ENCODE results near the gene MTX2. TPM values are rescaled to one million over a fixed set of nuclear protein-coding genes. Genes with fewer than 3 reads are reported as not detected.
"Not testable (repeated sequence)": the region's sequence is repeated elsewhere in the genome, so short reads cannot be mapped to it uniquely, and the experiment has no call there.

The MTX2 gene
- total RNA-seq, 1 donor from 2014 or later, result 19.5 TPM

DNA sequence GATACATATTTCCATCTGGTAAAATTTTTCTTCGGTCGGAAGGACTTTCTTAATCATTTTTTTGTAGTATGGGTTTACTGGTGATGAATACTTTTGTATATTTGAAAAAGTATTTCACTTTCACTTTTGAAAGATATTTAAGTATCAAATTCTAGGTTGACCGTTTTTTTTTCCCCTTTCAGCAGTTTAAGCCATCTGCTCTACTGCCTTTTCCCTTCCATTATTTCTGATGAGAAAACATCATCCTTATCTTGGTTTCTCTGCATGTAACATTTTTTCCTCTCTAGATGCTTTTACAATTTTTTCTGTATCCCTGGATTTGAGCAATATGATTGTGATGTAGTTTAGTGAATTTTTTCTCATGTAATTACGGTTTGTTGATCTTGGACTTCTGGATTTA is 87.0 kb downstream of the MTX2 start:
- Mint-ChIP-seq H3K36me3 (ENCODE audit: low read depth, unreplicated experiment) (no peaks in the 10 kb centered on the region), H3K27me3 (ENCODE audit: unreplicated experiment) (no peaks in the 10 kb centered on the region), H3K4me3 (ENCODE audit: unreplicated experiment) (no peak overlapping the region), H3K9me3 (ENCODE audit: unreplicated experiment) (no peaks in the 10 kb centered on the region), H3K4me1 (ENCODE audit: unreplicated experiment) (no peaks in the 10 kb centered on the region), H3K27ac (ENCODE audit: unreplicated experiment) (no peak overlapping the region)
- DNase-seq (ENCODE audit: low spot score), result no peak
- TF ChIP-seq, protein P1, sequence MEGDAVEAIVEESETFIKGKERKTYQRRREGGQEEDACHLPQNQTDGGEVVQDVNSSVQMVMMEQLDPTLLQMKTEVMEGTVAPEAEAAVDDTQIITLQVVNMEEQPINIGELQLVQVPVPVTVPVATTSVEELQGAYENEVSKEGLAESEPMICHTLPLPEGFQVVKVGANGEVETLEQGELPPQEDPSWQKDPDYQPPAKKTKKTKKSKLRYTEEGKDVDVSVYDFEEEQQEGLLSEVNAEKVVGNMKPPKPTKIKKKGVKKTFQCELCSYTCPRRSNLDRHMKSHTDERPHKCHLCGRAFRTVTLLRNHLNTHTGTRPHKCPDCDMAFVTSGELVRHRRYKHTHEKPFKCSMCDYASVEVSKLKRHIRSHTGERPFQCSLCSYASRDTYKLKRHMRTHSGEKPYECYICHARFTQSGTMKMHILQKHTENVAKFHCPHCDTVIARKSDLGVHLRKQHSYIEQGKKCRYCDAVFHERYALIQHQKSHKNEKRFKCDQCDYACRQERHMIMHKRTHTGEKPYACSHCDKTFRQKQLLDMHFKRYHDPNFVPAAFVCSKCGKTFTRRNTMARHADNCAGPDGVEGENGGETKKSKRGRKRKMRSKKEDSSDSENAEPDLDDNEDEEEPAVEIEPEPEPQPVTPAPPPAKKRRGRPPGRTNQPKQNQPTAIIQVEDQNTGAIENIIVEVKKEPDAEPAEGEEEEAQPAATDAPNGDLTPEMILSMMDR (IDR thresholded peaks at IDR 0.05; ENCODE audit: unreplicated experiment), result no peak

- DNase-seq (ENCODE audit: low spot score), result no peak
- Mint-ChIP-seq H3K9me3 (ENCODE audit: unreplicated experiment) (no peaks in the 10 kb centered on the region), H3K27ac (ENCODE audit: unreplicated experiment) (no peak overlapping the region), H3K4me3 (ENCODE audit: unreplicated experiment) (no peak overlapping the region), H3K36me3 (ENCODE audit: low read depth, unreplicated experiment) (no peaks in the 10 kb centered on the region), H3K4me1 (ENCODE audit: unreplicated experiment) (no peaks in the 10 kb centered on the region), H3K27me3 (ENCODE audit: unreplicated experiment) (no peaks in the 10 kb centered on the region)
- TF ChIP-seq, protein P1 (IDR thresholded peaks at IDR 0.05; ENCODE audit: unreplicated experiment), result no peak
These were observed 95.2 kb downstream of the MTX2 start for GRCh38 chr2:176364273-176364977.

DNA sequence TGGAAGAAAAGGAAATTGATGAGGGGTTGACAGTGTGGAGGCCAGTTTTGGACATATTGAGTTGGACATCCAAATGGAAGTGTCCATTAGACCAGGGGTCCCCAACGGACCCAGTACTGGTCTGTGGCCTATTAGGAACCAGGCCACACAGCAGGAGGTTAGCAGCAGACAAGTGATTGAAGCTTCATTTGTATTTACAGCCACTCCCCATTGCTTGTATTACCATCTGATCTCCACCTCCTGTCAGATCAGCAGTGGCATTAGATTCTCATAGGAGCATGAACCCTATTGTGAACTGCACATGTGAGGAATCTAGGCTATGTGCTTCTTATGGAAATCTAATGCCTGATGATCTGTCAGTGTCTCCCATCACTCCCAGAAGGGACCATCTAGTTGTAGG is 99.1 kb downstream of the MTX2 start:
- H3K9me3 Mint-ChIP-seq (ENCODE audit: unreplicated experiment), result no peaks in the 10 kb centered on the region

GRCh38 chr2:176370467-176371171 is 101.4 kb downstream of the MTX2 start:
- H3K27me3 Mint-ChIP-seq (ENCODE audit: unreplicated experiment), result no peaks in the 10 kb centered on the region
- no peak for DNase-seq (ENCODE audit: low spot score)
- H3K9me3 Mint-ChIP-seq (ENCODE audit: unreplicated experiment), result no peaks in the 10 kb centered on the region
- H3K4me1 Mint-ChIP-seq (ENCODE audit: unreplicated experiment), result no peaks in the 10 kb centered on the region
- no peak overlapping the region for H3K4me3 Mint-ChIP-seq (ENCODE audit: unreplicated experiment)
- TF ChIP-seq, protein P1 (IDR thresholded peaks at IDR 0.05; ENCODE audit: unreplicated experiment), result no peak
- no peak overlapping the region for H3K27ac Mint-ChIP-seq (ENCODE audit: unreplicated experiment)
- H3K36me3 Mint-ChIP-seq (ENCODE audit: low read depth, unreplicated experiment), result no peaks in the 10 kb centered on the region

More for the DNA sequence above, 99.1 kb downstream of the MTX2 start:
- H3K36me3 Mint-ChIP-seq (ENCODE audit: low read depth, unreplicated experiment), result no peaks in the 10 kb centered on the region
- no peak overlapping the region for H3K4me3 Mint-ChIP-seq (ENCODE audit: unreplicated experiment)
- H3K27ac Mint-ChIP-seq (ENCODE audit: unreplicated experiment), result no peak overlapping the region
- TF ChIP-seq, protein P1 (IDR thresholded peaks at IDR 0.05; ENCODE audit: unreplicated experiment), result no peak
- no peaks in the 10 kb centered on the region for H3K4me1 Mint-ChIP-seq (ENCODE audit: unreplicated experiment)
- DNase-seq (ENCODE audit: low spot score), result no peak
- no peaks in the 10 kb centered on the region for H3K27me3 Mint-ChIP-seq (ENCODE audit: unreplicated experiment)

GRCh38 chr2:176373155-176373554 is 103.9 kb downstream of the MTX2 start:
- DNase-seq (ENCODE audit: low spot score); H3K4me1 Mint-ChIP-seq (ENCODE audit: unreplicated experiment); H3K27ac Mint-ChIP-seq (ENCODE audit: unreplicated experiment); H3K9me3 Mint-ChIP-seq (ENCODE audit: unreplicated experiment); H3K36me3 Mint-ChIP-seq (ENCODE audit: low read depth, unreplicated experiment); H3K27me3 Mint-ChIP-seq (ENCODE audit: unreplicated experiment); H3K4me3 Mint-ChIP-seq (ENCODE audit: unreplicated experiment): not testable (repeated sequence)
